HFFc6 (cell line): ENCODE measurements around the gene HPSE. TPM values are rescaled to one million over a fixed set of nuclear protein-coding genes. Genes with fewer than 3 reads are reported as not detected.
"Not testable (repeated sequence)": the region's sequence is repeated elsewhere in the genome, so short reads cannot be mapped to it uniquely, and the experiment has no call there.

Source experiments
- DNase-seq: peaks from one replicate; pipeline ENCODE4 v3.0.0-alpha.2; 2018
- H3K27ac Mint-ChIP-seq: 2 replicates; pipeline ENCODE4 v1.8.0; 2020; ENCODE audit warnings: mild to moderate bottlenecking, mixed read lengths
- H3K27me3 Mint-ChIP-seq: 2 replicates; pipeline ENCODE4 v1.8.0; 2021; ENCODE audit warnings: mild to moderate bottlenecking, moderate library complexity, mixed read lengths; ENCODE audit not compliant: insufficient read depth
- H3K36me3 Mint-ChIP-seq: 2 replicates; pipeline ENCODE4 v1.8.0; 2021; ENCODE audit warnings: low read depth, mixed read lengths
- H3K4me1 Mint-ChIP-seq: 2 replicates; pipeline ENCODE4 v1.8.0; 2020; ENCODE audit warnings: low read depth, mixed read lengths
- H3K4me3 Mint-ChIP-seq: 2 replicates; pipeline ENCODE4 v1.8.0; 2020; ENCODE audit warnings: mild to moderate bottlenecking, moderate library complexity, mixed read lengths
- H3K9me3 Mint-ChIP-seq: 2 replicates; pipeline ENCODE4 v1.8.0; 2020; ENCODE audit warnings: mild to moderate bottlenecking, mixed read lengths
- CTCF ChIP-seq: fragments of 200-600 bp; sonication (generic); IDR thresholded peaks from 2 replicates; pipeline ENCODE4 v1.5.0; 2021; ENCODE audit warnings: antibody characterized with exemption, mild to moderate bottlenecking
- total RNA-seq, 6 experiments: library from RNA; stranded (reverse); fragmentation: NEBNext Ultra II Directional; extraction: Animal tissue kit (Norgen Biotek cat#: 25700); gene quantifications; 2 replicates in 1 of 6; 3 replicates in 5 of 6; pipeline ENCODE4 v1.2.3, GENCODE V29; 2021

HPSE gene
- total RNA-seq, 6 experiments from 2014 or later: 0.33 to 1.0 (median 0.83) TPM

GRCh38 chr4:83293305-83294046, 41.2 kb downstream of the HPSE start:
- no peak overlapping the region for H3K27ac Mint-ChIP-seq
- no peaks in the 10 kb centered on the region; the same call in 1 of the 2 replicates for H3K9me3 Mint-ChIP-seq
- H3K27me3 Mint-ChIP-seq: peaks cover 10% of the 10 kb centered on the region
- no peak for DNase-seq
- H3K4me1 Mint-ChIP-seq: peaks cover 9% of the 10 kb centered on the region; the same call in 1 of the 2 replicates
- no peak for TF ChIP-seq CTCF
- H3K4me3 Mint-ChIP-seq: peak overlapping the region; percentile 40; the same call in 1 of the 2 replicates
- H3K36me3 Mint-ChIP-seq: no peaks in the 10 kb centered on the region

GRCh38 chr4:83290059-83290774, 44.4 kb downstream of the HPSE start:
- not testable (repeated sequence) for H3K4me3 Mint-ChIP-seq, H3K36me3 Mint-ChIP-seq, H3K9me3 Mint-ChIP-seq, H3K27ac Mint-ChIP-seq, DNase-seq
- Mint-ChIP-seq H3K27me3 (peaks cover 10% of the 10 kb centered on the region), H3K4me1 (peaks cover 20% of the 10 kb centered on the region)

GRCh38 chr4:83288381-83288780, 46.3 kb downstream of the HPSE start:
- H3K36me3 Mint-ChIP-seq, H3K27ac Mint-ChIP-seq, H3K4me3 Mint-ChIP-seq, H3K9me3 Mint-ChIP-seq, DNase-seq: not testable (repeated sequence)
- Mint-ChIP-seq H3K27me3 (peaks cover 10% of the 10 kb centered on the region), H3K4me1 (peaks cover 29% of the 10 kb centered on the region)

- Mint-ChIP-seq H3K27ac (peak overlapping the region; percentile 98), H3K9me3 (no peaks in the 10 kb centered on the region), H3K27me3 (peaks cover 2% of the 10 kb centered on the region), H3K36me3 (no peaks in the 10 kb centered on the region), H3K4me1 (peaks cover 55% of the 10 kb centered on the region), H3K4me3 (peak overlapping the region; percentile 95)
- DNase-seq: peak; percentile 62
- TF ChIP-seq CTCF: no peak
These were observed 49.6 kb downstream of the HPSE start for GRCh38 chr4:83285055-83285407.

- peak; percentile 93 for DNase-seq
- H3K36me3 Mint-ChIP-seq: no peaks in the 10 kb centered on the region
- no peaks in the 10 kb centered on the region; the same call in 1 of the 2 replicates for H3K27me3 Mint-ChIP-seq
- H3K27ac Mint-ChIP-seq: peak within 1 kb of the TSS; percentile 98
- H3K4me3 Mint-ChIP-seq: peak within 1 kb of the TSS; percentile 95
- H3K9me3 Mint-ChIP-seq: no peaks in the 10 kb centered on the region
- peak; percentile 69 for TF ChIP-seq CTCF
- H3K4me1 Mint-ChIP-seq: peaks cover 55% of the 10 kb centered on the region
These were observed 50.2 kb downstream of the HPSE start, which contains the start of gene COQ2 for GRCh38 chr4:83284193-83285054. COQ2 (minus strand) TSS chr4:83284798; CDS start chr4:83284764, 34 bp downstream.

- peak overlapping the region; percentile 91; the same call in 1 of the 2 replicates for H3K27ac Mint-ChIP-seq
- H3K4me3 Mint-ChIP-seq: peak overlapping the region; percentile 90
- no peak for DNase-seq
- peaks cover 55% of the 10 kb centered on the region for H3K4me1 Mint-ChIP-seq
- TF ChIP-seq CTCF: no peak
- no peaks in the 10 kb centered on the region for H3K9me3 Mint-ChIP-seq
- peaks cover 6% of the 10 kb centered on the region; the same call in 1 of the 2 replicates for H3K36me3 Mint-ChIP-seq
- no peaks in the 10 kb centered on the region; the same call in 1 of the 2 replicates for H3K27me3 Mint-ChIP-seq
These were observed 51.5 kb downstream of the HPSE start for GRCh38 chr4:83283181-83283580.
